ENCODE results near the gene RABL6.
A peak's percentile ranks its signal among the peaks of the same experiment; 100 is the strongest.

Gene RABL6

DNA sequence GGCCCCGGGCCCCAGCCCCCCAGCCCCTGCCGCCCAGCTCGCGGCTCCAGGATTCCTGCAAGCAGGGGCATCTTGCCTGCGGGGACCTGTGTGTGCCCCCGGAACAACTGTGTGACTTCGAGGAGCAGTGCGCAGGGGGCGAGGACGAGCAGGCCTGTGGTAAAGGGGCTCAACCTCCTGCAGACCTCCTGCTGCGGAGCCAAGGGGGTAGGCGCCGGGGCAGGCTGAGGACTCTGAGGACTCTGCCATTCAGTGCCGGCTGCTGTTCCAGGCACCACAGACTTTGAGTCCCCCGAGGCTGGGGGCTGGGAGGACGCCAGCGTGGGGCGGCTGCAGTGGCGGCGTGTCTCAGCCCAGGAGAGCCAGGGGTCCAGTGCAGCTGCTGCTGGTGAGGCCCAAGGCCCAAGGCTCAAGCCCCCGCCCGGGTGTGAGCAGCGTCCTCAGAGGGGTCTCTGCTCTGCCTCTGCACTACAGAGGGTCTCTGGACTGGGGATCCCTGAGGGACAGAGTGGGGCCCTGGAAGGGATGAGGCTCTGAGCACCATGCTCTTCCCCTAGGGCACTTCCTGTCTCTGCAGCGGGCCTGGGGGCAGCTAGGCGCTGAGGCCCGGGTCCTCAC lies 47.8 kb downstream of the RABL6 start:
- TF ChIP-seq, protein P1, sequence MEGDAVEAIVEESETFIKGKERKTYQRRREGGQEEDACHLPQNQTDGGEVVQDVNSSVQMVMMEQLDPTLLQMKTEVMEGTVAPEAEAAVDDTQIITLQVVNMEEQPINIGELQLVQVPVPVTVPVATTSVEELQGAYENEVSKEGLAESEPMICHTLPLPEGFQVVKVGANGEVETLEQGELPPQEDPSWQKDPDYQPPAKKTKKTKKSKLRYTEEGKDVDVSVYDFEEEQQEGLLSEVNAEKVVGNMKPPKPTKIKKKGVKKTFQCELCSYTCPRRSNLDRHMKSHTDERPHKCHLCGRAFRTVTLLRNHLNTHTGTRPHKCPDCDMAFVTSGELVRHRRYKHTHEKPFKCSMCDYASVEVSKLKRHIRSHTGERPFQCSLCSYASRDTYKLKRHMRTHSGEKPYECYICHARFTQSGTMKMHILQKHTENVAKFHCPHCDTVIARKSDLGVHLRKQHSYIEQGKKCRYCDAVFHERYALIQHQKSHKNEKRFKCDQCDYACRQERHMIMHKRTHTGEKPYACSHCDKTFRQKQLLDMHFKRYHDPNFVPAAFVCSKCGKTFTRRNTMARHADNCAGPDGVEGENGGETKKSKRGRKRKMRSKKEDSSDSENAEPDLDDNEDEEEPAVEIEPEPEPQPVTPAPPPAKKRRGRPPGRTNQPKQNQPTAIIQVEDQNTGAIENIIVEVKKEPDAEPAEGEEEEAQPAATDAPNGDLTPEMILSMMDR (conservative IDR thresholded peaks at IDR 0.05): no peak
- no peak for TF ChIP-seq ZFX (IDR thresholded peaks at IDR 0.05)
- H3K27ac ChIP-seq: no peak overlapping the region

DNA sequence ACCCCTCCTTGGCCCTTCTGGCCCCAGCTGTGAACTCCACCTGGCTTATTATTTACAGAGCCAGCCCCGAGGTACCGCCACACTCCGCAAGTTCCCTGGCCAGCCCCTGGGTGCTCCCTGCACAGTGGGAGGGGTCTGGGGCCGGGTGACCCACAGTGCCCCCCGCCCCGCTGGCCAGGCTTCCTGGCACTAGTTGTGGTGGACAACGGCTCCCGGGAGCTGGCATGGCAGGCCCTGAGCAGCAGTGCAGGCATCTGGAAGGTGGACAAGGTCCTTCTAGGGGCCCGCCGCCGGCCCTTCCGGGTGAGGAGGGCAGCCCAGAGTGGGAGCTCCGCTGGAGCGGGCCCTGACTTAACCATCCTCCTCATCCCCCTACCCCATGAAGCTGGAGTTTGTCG lies 48.3 kb downstream of the RABL6 start:
- TF ChIP-seq, protein P1 (conservative IDR thresholded peaks at IDR 0.05): no peak
- TF ChIP-seq ZFX (IDR thresholded peaks at IDR 0.05): no peak
- no peak overlapping the region for H3K27ac ChIP-seq

DNA sequence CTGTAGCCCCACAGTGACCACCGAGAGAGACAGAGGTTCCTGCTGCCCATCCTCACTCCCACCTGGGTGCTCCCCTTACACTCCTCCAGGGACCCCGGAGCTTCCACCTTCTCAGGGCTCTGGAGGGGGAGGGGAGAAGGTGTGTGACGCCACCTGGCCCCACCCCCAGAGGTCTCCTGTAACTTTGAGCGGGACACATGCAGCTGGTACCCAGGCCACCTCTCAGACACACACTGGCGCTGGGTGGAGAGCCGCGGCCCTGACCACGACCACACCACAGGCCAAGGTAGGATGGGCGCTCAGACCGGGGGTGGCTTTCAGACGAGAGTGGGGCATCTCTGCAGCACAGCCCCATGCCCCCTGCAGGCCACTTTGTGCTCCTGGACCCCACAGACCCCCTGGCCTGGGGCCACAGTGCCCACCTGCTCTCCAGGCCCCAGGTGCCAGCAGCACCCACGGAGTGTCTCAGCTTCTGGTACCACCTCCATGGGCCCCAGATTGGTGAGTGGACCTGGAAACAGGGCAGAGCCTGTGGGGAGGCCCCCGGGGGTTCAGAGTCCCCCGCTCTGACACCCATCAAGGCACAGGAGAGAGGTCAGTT lies 48.9 kb downstream of the RABL6 start:
- no peak overlapping the region for H3K27ac ChIP-seq
- TF ChIP-seq ZFX (IDR thresholded peaks at IDR 0.05): no peak
- TF ChIP-seq, protein P1 (conservative IDR thresholded peaks at IDR 0.05): no peak

DNA sequence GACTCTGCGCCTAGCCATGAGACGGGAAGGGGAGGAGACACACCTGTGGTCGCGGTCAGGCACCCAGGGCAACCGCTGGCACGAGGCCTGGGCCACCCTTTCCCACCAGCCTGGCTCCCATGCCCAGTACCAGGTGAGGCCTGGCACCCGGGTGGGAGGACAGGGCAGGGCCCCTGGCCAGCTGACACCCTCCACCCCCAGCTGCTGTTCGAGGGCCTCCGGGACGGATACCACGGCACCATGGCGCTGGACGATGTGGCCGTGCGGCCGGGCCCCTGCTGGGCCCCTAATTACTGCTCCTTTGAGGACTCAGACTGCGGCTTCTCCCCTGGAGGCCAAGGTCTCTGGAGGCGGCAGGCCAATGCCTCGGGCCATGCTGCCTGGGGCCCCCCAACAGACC lies 49.4 kb downstream of the RABL6 start:
- H3K27ac ChIP-seq: peak overlapping the region; percentile 89; the same call in 1 of the 2 replicates

DNA sequence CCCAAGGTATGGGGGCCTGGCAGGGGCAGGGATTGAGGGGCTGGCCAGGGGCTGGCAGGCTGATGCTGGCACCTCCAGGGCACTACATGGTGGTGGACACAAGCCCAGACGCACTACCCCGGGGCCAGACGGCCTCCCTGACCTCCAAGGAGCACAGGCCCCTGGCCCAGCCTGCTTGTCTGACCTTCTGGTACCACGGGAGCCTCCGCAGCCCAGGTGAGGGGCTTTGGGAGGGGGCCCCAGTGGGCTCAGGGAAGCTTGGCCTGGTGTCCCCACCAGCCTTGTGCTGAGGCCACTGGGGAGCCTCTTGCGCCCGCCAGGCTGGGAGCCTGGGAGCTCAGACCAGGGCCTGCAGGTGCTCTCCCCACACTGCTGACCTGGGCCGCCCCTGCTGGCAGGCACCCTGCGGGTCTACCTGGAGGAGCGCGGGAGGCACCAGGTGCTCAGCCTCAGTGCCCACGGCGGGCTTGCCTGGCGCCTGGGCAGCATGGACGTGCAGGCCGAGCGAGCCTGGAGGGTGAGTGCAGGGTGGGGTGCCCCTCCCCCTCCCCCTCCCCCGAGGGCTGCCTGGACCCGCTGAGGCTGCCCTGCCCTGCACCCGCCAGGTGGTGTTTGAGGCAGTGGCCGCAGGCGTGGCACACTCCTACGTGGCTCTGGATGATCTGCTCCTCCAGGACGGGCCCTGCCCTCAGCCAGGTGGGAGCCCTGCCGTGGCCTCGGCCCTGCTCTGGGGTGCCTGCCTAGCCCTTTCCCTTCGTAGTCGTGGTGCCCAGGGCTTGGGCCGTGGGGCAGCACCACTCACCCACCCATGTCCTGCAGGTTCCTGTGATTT lies 50.0 kb downstream of the RABL6 start:
- TF ChIP-seq ZFX (IDR thresholded peaks at IDR 0.05): no peak
- TF ChIP-seq, protein P1 (conservative IDR thresholded peaks at IDR 0.05): no peak
- H3K27ac ChIP-seq: peak overlapping the region; percentile 89

More for the DNA sequence above, 49.4 kb downstream of the RABL6 start:
- TF ChIP-seq, protein P1 (conservative IDR thresholded peaks at IDR 0.05): no peak
- no peak for TF ChIP-seq ZFX (IDR thresholded peaks at IDR 0.05)

DNA sequence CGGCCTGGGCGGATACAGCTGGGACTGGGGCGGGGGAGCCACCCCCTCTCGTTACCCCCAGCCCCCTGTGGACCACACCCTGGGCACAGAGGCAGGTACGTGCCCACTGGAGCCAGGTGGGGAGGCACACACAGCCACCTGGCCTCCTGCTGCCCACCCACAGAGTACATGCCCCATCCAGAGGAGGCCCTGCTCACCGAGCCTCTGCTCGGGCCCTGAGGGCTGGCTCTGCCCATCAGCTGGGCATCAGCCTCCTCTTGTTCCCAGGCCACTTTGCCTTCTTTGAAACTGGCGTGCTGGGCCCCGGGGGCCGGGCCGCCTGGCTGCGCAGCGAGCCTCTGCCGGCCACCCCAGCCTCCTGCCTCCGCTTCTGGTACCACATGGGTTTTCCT lies 50.7 kb downstream of the RABL6 start:
- peak overlapping the region; percentile 89 for H3K27ac ChIP-seq
- TF ChIP-seq, protein P1 (conservative IDR thresholded peaks at IDR 0.05): no peak
- no peak for TF ChIP-seq ZFX (IDR thresholded peaks at IDR 0.05)

Measured in C4-2B (cell line).